Measurements from ENCODE around the gene STX2. TPM values are rescaled to one million over a fixed set of nuclear protein-coding genes. Genes with fewer than 3 reads are reported as not detected.

STX2 gene
- total RNA-seq, 2 donors from 2014 or later, result 5.3 to 11.5 TPM

- Histone ChIP-seq H3K9me3 (no peaks in the 10 kb centered on the region), H3K4me1 (replicated peaks) (no peaks in the 10 kb centered on the region), H3K36me3 (no peaks in the 10 kb centered on the region), H3K27me3 (replicated peaks; ENCODE audit: insufficient read depth) (no peaks in the 10 kb centered on the region), H3K27ac (no peak overlapping the region), H3K4me3 (no peak overlapping the region)
- 80% methylated on average over 17 of the region's 17 CpGs for WGBS
- intact Hi-C loops (cut with DNase I), result no loop called here
- DNase-seq (ENCODE audit: low spot score), result no peak
- TF ChIP-seq POLR2AphosphoS5 (IDR thresholded peaks at IDR 0.05) (no peak), CTCF (IDR thresholded peaks at IDR 0.05) (no peak), POLR2A (IDR thresholded peaks at IDR 0.05) (no peak)
Observed at GRCh38 chr12:130832561-130833209, 6.4 kb downstream of the STX2 start.

- Histone ChIP-seq H3K27me3 (replicated peaks; ENCODE audit: insufficient read depth) (no peaks in the 10 kb centered on the region), H3K4me1 (replicated peaks) (no peaks in the 10 kb centered on the region), H3K36me3 (no peaks in the 10 kb centered on the region), H3K9me3 (no peaks in the 10 kb centered on the region), H3K27ac (no peak overlapping the region), H3K4me3 (no peak overlapping the region)
- intact Hi-C loops (cut with DNase I), result no loop called here
- TF ChIP-seq POLR2AphosphoS5 (IDR thresholded peaks at IDR 0.05) (no peak), POLR2A (IDR thresholded peaks at IDR 0.05) (no peak), CTCF (IDR thresholded peaks at IDR 0.05) (no peak)
- WGBS, result 96% methylated on average over 5 of the region's 5 CpGs
- no peak for DNase-seq (ENCODE audit: low spot score)
Observed at GRCh38 chr12:130831876-130832405, 7.1 kb downstream of the STX2 start.

GRCh38 chr12:130831246-130831645, 7.8 kb downstream of the STX2 start:
- Histone ChIP-seq H3K4me1 (replicated peaks) (no peaks in the 10 kb centered on the region), H3K9me3 (no peaks in the 10 kb centered on the region)

GRCh38 chr12:130830246-130830551, 8.9 kb downstream of the STX2 start:
- H3K9me3 ChIP-seq, result no peaks in the 10 kb centered on the region
- DNase-seq (ENCODE audit: low spot score), result no peak
- intact Hi-C loops (cut with DNase I), result no loop called here
- H3K27me3 ChIP-seq (replicated peaks; ENCODE audit: insufficient read depth), result no peaks in the 10 kb centered on the region
- no peaks in the 10 kb centered on the region for H3K4me1 ChIP-seq (replicated peaks)
- no peak overlapping the region for H3K4me3 ChIP-seq
- no peaks in the 10 kb centered on the region for H3K36me3 ChIP-seq
- 81% methylated on average over 14 of the region's 14 CpGs for WGBS
- TF ChIP-seq POLR2A (IDR thresholded peaks at IDR 0.05), result no peak
- TF ChIP-seq POLR2AphosphoS5 (IDR thresholded peaks at IDR 0.05), result no peak
- no peak for TF ChIP-seq CTCF (IDR thresholded peaks at IDR 0.05)
- H3K27ac ChIP-seq, result no peak overlapping the region

More at GRCh38 chr12:130831246-130831645, 7.8 kb downstream of the STX2 start:
- TF ChIP-seq CTCF (IDR thresholded peaks at IDR 0.05), result no peak
- TF ChIP-seq POLR2AphosphoS5 (IDR thresholded peaks at IDR 0.05), result no peak
- no peak for TF ChIP-seq POLR2A (IDR thresholded peaks at IDR 0.05)
- Histone ChIP-seq H3K4me3 (no peak overlapping the region), H3K27me3 (replicated peaks; ENCODE audit: insufficient read depth) (no peaks in the 10 kb centered on the region), H3K27ac (no peak overlapping the region), H3K36me3 (no peaks in the 10 kb centered on the region)
- 95% methylated on average over 4 of the region's 4 CpGs for WGBS
- DNase-seq (ENCODE audit: low spot score), result no peak
- intact Hi-C loops (cut with DNase I), result no loop called here

Data from prostate gland (tissue), 2 donors.